HepG2 (cell line): ENCODE data around the gene ARL10. TPM values are rescaled to one million over a fixed set of nuclear protein-coding genes. Genes with fewer than 3 reads are reported as not detected.
A peak's percentile ranks its signal among the peaks of the same experiment; 100 is the strongest.

Source experiments
- ATF7-NPFF ChIP-seq: sonication (generic); formaldehyde crosslinking; IDR thresholded peaks from 2 replicates; pipeline ENCODE4 v1.8.1; 2023; ENCODE audit warnings: mild to moderate bottlenecking, low read depth, missing genetic modification reagents, moderate library complexity
- CEBPG ChIP-seq: IDR thresholded peaks from 2 replicates; pipeline ENCODE4 v1.6.1; 2016
- CENPX ChIP-seq: sonication (generic); formaldehyde crosslinking; IDR thresholded peaks from 2 replicates; pipeline ENCODE4 v1.9.0; 2021; ENCODE audit warnings: mild to moderate bottlenecking, missing genetic modification reagents, moderate library complexity
- HNRNPLL ChIP-seq: fragments of 200-400 bp; formaldehyde crosslinking; IDR thresholded peaks from 2 replicates; pipeline ENCODE4 v1.6.1; 2017; ENCODE audit warnings: mild to moderate bottlenecking, low read depth, low read length; ENCODE audit not compliant: poor library complexity, severe bottlenecking
- HOXA7 ChIP-seq: sonication (generic); formaldehyde crosslinking; IDR thresholded peaks from 2 replicates; pipeline ENCODE4 v1.8.1; 2022; ENCODE audit warnings: mild to moderate bottlenecking, missing genetic modification reagents, moderate library complexity
- KLF6 ChIP-seq: IDR thresholded peaks from 2 replicates; pipeline ENCODE4 v1.8.0; 2016; ENCODE audit warnings: missing biosample characterization, missing genetic modification reagents
- NCOR1 ChIP-seq: fragments of 200-600 bp; sonication (generic); IDR thresholded peaks from 2 replicates; pipeline ENCODE4 v1.7.0; 2017; ENCODE audit warnings: antibody characterized with exemption, low read length, borderline replicate concordance
- POGZ ChIP-seq: sonication (generic); formaldehyde crosslinking; IDR thresholded peaks from 2 replicates; pipeline ENCODE4 v1.4.0; 2020; ENCODE audit warnings: mild to moderate bottlenecking, missing genetic modification reagents
- POLR2G ChIP-seq: fragments of 200-400 bp; formaldehyde crosslinking; IDR thresholded peaks from 2 replicates; pipeline ENCODE4 v1.6.1; 2018; ENCODE audit warnings: mild to moderate bottlenecking, low read depth, low read length, moderate library complexity
- PREB ChIP-seq: sonication (generic); formaldehyde crosslinking; IDR thresholded peaks from 2 replicates; pipeline ENCODE4 v1.4.0; 2020; ENCODE audit warnings: missing genetic modification reagents
- RARA ChIP-seq: IDR thresholded peaks from 2 replicates; pipeline ENCODE4 v1.6.1; 2016; ENCODE audit warnings: missing genetic modification reagents, missing compliant biosample characterization
- SCMH1 ChIP-seq: sonication (generic); formaldehyde crosslinking; IDR thresholded peaks from 2 replicates; pipeline ENCODE4 v1.9.0; 2021; ENCODE audit warnings: missing genetic modification reagents, mild to moderate bottlenecking, borderline replicate concordance
- TAF15 ChIP-seq: fragments of 200-400 bp; formaldehyde crosslinking; IDR thresholded peaks from one replicate; pipeline ENCODE4 v1.6.1; 2018; ENCODE audit warnings: mild to moderate bottlenecking, low read depth, low read length; ENCODE audit not compliant: poor library complexity, severe bottlenecking
- TRIM24 ChIP-seq: sonication (generic); formaldehyde crosslinking; IDR thresholded peaks from 2 replicates; pipeline ENCODE4 v1.8.0; 2022; ENCODE audit warnings: mild to moderate bottlenecking, missing genetic modification reagents
- TSC22D2 ChIP-seq: sonication (generic); formaldehyde crosslinking; IDR thresholded peaks from 2 replicates; pipeline ENCODE4 v1.5.1; 2020; ENCODE audit warnings: missing genetic modification reagents, mild to moderate bottlenecking, borderline replicate concordance
- XRCC5 ChIP-seq: fragments of 200-400 bp; formaldehyde crosslinking; optimal IDR thresholded peaks from 2 replicates; pipeline ENCODE3; 2017; ENCODE audit warnings: mild to moderate bottlenecking, low read length
- YEATS2 ChIP-seq: sonication (generic); formaldehyde crosslinking; IDR thresholded peaks from 2 replicates; pipeline ENCODE4 v1.4.0; 2020; ENCODE audit warnings: missing genetic modification reagents, borderline replicate concordance
- ZBTB3 ChIP-seq: sonication (generic); formaldehyde crosslinking; IDR thresholded peaks from 2 replicates; pipeline ENCODE4 v1.4.0; 2020; ENCODE audit warnings: low read depth, mild to moderate bottlenecking, moderate library complexity, missing genetic modification reagents, borderline replicate concordance
- ZFP90 ChIP-seq: sonication (generic); formaldehyde crosslinking; IDR thresholded peaks from 2 replicates; pipeline ENCODE4 v1.8.0; 2022; ENCODE audit warnings: missing genetic modification reagents, mild to moderate bottlenecking, inconsistent platforms, borderline replicate concordance
- ZKSCAN8 ChIP-seq: IDR thresholded peaks from 2 replicates; pipeline ENCODE4 v1.6.1; 2016; ENCODE audit warnings: borderline replicate concordance, missing genetic modification reagents, missing compliant biosample characterization
- ZNF101 ChIP-seq: sonication (generic); formaldehyde crosslinking; IDR thresholded peaks from 2 replicates; pipeline ENCODE4 v1.4.0; 2020; ENCODE audit warnings: mild to moderate bottlenecking, low read depth, missing genetic modification reagents, borderline replicate concordance
- ZNF143 ChIP-seq: sonication (generic); formaldehyde crosslinking; IDR thresholded peaks from 2 replicates; pipeline ENCODE4 v1.4.0; 2020; ENCODE audit warnings: missing genetic modification reagents
- ZNF597 ChIP-seq: sonication (generic); formaldehyde crosslinking; IDR thresholded peaks from 2 replicates; pipeline ENCODE4 v1.5.0; 2020; ENCODE audit warnings: missing genetic modification reagents
- ZNF605 ChIP-seq: sonication (generic); formaldehyde crosslinking; IDR thresholded peaks from 2 replicates; pipeline ENCODE4 v1.8.0; 2022; ENCODE audit warnings: mild to moderate bottlenecking, missing genetic modification reagents
- ZNF710 ChIP-seq: sonication (generic); formaldehyde crosslinking; IDR thresholded peaks from 2 replicates; pipeline ENCODE4 v1.5.0; 2020; ENCODE audit warnings: mild to moderate bottlenecking, missing genetic modification reagents, borderline replicate concordance
- ZNF713 ChIP-seq: sonication (generic); formaldehyde crosslinking; IDR thresholded peaks from 2 replicates; pipeline ENCODE4 v1.4.0; 2020; ENCODE audit warnings: mild to moderate bottlenecking, missing genetic modification reagents
- polyA plus RNA-seq, 8 experiments: library from polyadenylated mRNA; depleted of rRNA in 3 of 8; stranded (reverse) in 7 of 8; unstranded in 1 of 8; fragments of >200 nt; fragmentation: Illumina TruSeq in 4 of 8; extraction: Trizol in 4 of 8; gene quantifications; 2 replicates each; pipeline versions ENCODE4 v1.2.1 to v1.2.3, GENCODE V29; 2011 to 2016; ENCODE audit warnings: low read depth in 4 of 8, missing spikeins in 1 of 8, mixed read lengths in 1 of 8; ENCODE audit not compliant: insufficient read depth in 1 of 8
- total RNA-seq, 5 experiments: library from RNA; depleted of rRNA; stranded (reverse); fragments of >200 nt; fragmentation: Illumina TruSeq; extraction: Trizol; gene quantifications; 2 replicates each; pipeline ENCODE4 v1.2.3, GENCODE V29; 2016; ENCODE audit warnings: low read depth in 1 of 5

ARL10 gene
- total and polyA plus RNA-seq, 2 of the 13 experiments (the other 11 are each of a cell fraction or from before 2014, with no cell fraction given), result 0.18 to 0.50 TPM

- TF ChIP-seq ZFP90 (CRISPR knock-in tag), result peak; percentile 73; the same call in 1 of the 2 replicates
- TF ChIP-seq KLF6, result peak; percentile 72; the same call in 1 of the 2 replicates
- TF ChIP-seq ZNF101 (CRISPR knock-in tag), result no peak
- TF ChIP-seq YEATS2 (CRISPR knock-in tag), result peak; percentile 33; the same call in 1 of the 2 replicates
- TF ChIP-seq ATF7-NPFF (CRISPR knock-in tag), result peak; percentile 89
- TF ChIP-seq ZNF605 (CRISPR knock-in tag), result no peak
- TF ChIP-seq TRIM24 (CRISPR knock-in tag), result no peak
- TF ChIP-seq ZKSCAN8 (CRISPR knock-in tag), result no peak
- no peak for TF ChIP-seq PREB (CRISPR knock-in tag)
- TF ChIP-seq POLR2G, result no peak
- no peak for TF ChIP-seq TAF15
- peak; percentile 59 for TF ChIP-seq HNRNPLL
- TF ChIP-seq CEBPG (CRISPR knock-in tag), result 0 out of 2 replicates have a peak, but pooled peaks have one; percentile 4
- TF ChIP-seq ZNF597, result no peak
- peak; percentile 44 for TF ChIP-seq XRCC5
- TF ChIP-seq ZBTB3 (CRISPR knock-in tag), result 0 out of 2 replicates have a peak, but pooled peaks have one; percentile 34
- TF ChIP-seq NCOR1, result no peak
- TF ChIP-seq ZNF143 (CRISPR knock-in tag), result 0 out of 2 replicates have a peak, but pooled peaks have one; percentile 19
- TF ChIP-seq POGZ, result peak; percentile 76
- TF ChIP-seq ZNF710 (CRISPR knock-in tag), result 0 out of 2 replicates have a peak, but pooled peaks have one; percentile 40
- no peak for TF ChIP-seq HOXA7 (CRISPR knock-in tag)
- no peak for TF ChIP-seq ZNF713 (CRISPR knock-in tag)
- no peak for TF ChIP-seq CENPX (CRISPR knock-in tag)
- TF ChIP-seq RARA (CRISPR knock-in tag), result no peak; the same call in 1 of the 2 replicates
- no peak for TF ChIP-seq SCMH1 (CRISPR knock-in tag)
- no peak; the same call in 1 of the 2 replicates for TF ChIP-seq TSC22D2 (CRISPR knock-in tag)
Observed at GRCh38 chr5:176415952-176416924, 51.0 kb downstream of the ARL10 start, which contains the start of gene CLTB (continued).
